Measurements from ENCODE around the gene DHX58.
"Not testable (repeated sequence)": the region's sequence is repeated elsewhere in the genome, so short reads cannot be mapped to it uniquely, and the experiment has no call there.

DHX58 gene

DNA sequence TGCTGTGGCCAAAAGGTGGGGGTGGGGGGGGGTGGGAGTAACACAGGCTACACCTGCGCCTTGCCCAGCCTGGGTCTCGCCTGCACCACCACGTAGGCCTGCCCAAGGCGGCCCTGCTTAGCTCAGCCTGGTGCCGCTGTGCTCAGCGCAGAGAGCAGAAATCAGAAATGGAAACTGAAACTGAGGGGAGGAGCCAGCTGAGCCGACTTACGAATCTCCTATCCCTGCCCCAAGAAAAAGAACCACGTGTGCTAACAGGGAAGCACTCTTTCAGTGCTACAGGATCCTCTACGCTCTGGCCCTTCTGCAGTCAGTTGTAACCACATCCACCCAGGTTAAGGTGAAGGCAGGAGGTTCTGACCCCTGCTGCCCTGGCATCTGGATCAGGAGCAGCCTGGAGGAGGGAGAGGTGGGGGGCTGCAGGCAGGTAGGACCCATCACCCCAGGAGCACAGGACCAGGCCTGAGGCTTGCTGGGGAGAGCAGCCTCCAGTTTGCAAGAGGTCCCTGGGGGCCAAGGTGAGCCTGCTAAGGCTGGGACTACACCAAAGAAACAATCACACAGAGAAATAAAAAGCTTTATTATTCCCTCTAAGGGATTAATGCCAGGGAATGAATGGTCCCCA lies at the start of gene DHX58:
DHX58 (minus strand) TSS at position 163 of the 625 bp plus-strand sequence. CDS start 822 bp downstream, outside the sequence.
- DNase-seq: peak; percentile 73

DNA sequence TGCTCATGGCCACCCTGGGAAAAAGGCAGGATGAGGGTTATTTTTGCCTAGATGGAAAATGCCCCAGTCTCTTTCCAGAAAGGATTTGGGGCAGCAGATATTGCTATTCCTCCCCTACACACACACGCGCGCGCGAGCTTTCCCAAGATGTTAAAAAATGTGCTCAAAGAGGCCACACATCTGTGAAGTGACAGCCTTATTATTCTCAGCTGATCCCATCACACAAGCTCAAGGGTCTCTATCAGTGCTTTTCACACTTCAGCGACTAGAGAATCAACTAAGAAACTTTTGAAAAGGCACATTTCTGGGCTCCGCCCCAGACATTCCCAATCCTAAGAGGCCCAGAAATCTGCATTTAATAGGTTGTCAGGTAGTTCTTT lies 48.0 kb upstream of the DHX58 start:
- DNase-seq: no peak

DNA sequence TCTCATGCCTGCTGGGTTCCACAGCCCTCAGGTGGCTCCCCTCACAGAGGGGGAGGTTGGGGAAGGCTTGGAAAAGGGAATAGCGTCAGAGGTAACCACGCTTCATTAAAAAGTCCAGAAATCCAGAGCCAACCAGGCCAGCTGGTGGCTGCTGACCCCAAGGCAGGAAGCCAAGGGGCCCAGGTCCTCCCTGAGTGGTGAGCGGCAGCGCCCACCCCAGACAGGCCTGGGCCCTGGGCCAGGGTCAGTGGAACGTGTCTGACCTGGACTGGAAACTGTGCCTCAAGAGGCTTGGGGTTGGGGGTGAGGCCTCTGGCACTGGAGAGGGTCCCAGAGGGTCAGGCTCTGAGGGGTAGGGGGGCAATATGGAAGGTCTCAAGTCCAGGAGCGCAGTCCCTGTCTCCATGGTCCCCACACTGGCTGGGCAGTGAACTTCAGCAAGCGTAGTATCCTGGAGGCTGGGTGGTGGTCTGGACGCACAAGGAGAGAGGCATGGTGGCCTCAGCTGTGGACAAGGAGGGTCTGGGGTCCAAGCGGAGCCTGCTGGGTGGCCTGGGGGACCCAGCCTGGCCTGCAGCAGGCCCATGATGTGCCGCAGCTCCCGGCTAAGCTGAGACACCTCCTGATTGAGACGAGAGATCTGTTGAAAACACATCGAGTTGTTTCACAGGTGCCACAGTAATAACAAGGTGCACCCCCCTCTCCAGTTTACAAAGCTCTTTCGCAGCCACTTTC lies 47.4 kb upstream of the DHX58 start:
- DNase-seq: no peak

DNA sequence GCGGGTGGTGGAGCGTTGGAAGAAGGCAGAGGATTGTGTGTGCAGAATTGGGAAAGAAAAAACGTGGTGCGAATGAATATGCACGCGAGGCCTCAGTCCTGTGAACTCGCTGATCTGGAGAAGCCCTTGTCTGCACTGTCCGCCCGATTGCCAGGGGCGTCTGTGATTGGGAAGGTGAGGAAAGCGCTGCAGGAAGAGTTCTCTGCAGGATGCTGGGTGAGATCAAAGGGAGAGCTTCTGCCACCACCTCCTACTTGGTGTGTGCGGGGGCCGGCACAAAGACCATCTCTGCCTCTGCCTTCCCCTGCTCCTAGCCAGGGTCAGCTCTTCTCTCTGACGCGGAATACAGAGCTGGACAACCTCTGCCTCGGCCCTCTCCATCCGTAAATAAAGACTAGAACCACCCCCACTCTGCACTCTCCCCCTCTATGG lies 43.1 kb upstream of the DHX58 start:
- no peak for DNase-seq

DNA sequence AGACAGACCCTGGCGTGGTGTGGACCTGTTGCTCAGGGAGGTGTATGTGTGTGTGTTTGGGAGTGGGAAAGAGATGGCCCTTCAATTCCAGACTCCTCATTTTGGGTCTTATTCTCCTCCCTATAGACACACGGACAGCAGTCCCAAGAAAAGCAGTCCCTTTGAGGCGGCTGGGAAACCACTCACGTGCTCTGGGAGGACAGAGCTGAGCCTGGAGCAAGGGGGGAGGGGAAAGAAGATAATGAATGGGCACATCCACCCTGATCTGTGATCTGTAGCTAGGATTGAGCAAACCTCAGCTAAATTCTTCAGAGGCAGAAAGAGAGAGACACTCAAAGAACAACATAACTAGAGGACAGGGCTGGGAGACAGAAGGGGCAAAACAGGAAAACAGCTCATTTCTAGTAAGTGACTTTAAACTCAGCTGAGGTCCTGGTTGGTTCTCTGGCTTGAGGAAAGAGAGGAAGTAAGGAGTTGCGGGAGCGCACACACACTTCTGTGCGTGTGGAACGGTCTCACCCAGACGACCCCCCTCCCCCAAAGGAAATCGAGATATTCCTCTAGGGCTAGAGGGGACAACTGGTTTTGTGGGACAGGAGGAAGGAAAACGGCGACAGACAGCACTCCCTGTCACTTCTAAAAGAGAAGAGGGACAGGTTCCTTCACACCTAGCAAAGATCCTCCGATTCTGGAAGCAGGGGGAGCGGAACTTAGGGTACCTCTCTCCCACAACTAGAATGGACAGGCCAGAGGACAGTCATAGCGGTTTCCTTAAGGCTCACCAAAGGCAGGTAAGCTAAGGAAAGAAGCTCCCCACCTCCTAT lies 41.6 kb upstream of the DHX58 start:
- DNase-seq: no peak

DNA sequence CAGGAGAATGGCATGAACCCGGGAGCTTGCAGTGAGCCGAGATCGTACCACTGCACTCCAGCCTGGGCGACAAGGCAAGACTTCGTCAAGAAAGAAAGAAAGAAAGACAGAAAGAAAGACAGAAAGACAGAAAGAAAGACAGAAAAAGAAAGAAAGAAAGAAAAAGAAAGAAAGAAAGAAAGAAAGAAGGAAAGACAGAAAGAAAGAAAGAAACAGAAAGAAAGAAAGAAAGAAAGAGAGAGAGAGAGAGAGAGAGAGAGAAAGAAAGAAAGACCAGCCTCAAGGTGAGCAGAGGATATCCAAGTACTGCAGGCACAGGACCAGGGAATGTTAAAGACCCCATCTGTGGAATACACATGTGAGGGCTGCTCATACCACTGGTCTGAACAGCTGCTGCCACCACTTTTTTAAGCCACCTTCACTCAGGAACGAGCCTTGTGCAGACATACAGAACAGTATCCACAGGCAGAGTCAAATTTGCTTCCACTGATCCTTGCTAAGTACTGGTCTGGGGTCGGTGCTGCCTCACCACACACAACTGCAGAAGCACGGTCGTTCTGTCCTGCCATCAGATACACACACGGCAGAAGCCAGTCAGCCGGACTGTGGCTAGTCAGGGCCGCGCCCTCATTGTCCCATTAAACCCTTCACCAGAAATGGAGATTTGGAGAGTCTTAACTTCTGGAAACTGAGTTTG lies 34.5 kb upstream of the DHX58 start:
- no peak for DNase-seq

DNA sequence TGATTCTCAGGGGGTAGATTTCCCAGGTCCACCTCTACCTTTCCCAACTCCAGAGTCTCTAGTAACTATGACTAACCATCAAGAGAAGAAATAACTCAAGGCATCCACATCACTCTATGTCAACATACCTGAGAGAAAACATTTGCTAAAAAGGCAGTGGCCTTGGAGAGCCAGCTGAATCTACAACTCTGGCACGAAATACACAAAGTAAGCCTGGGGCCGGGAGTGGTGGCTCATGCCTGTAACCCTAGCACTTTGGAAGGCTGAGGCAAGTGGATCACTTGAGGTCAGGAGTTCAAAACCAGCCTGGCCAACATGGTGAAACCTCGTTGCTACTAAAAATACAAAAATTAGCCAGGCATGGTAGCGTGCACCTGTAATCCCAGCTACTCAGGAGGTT lies 30.6 kb upstream of the DHX58 start:
- not testable (repeated sequence) for DNase-seq

DNA sequence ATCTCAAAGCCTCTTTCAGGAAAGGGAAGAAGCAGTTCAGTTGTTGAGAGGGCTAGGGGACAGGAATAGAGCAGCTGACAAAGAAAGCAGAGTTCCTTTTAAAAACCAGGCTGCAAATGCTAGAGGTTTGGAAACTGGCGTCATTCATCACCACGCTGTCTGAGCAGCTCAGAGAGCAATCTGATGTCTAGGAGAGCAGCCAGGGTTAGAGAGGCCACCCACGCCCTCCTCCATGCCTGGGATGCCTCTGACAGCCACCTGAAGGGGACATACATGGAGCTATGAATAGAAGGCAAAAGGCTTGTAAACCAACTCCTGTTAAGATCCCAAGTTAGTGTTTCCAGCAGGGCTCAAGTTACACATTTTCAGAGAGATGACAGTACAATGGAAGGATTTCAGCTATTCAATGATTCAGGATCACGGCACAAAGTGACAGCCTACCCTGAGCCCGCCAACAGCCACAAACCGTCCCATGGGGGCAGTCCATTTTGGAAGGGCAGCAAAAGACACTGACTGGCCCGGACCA lies 29.9 kb upstream of the DHX58 start:
- DNase-seq: peak; percentile 16

DNA sequence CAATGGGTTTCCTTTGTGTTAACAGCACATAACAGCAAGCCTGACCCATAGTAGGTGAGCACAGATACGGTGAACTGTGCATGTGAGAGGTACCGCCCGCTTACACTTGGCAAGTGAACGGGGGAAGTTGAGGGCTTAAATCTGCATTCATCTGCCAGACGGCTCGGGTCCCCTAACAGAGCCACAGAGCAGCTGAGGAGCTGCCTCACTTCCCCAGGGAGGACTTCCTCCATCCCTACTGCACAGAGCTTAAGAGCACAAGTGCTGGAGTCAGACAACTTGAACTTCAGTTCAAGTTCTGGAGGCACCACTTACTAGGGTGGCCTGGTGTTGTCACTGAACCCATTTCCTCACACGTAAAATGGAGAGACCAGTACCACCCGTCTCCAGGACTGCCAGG lies 28.9 kb upstream of the DHX58 start:
- DNase-seq: no peak

DNA sequence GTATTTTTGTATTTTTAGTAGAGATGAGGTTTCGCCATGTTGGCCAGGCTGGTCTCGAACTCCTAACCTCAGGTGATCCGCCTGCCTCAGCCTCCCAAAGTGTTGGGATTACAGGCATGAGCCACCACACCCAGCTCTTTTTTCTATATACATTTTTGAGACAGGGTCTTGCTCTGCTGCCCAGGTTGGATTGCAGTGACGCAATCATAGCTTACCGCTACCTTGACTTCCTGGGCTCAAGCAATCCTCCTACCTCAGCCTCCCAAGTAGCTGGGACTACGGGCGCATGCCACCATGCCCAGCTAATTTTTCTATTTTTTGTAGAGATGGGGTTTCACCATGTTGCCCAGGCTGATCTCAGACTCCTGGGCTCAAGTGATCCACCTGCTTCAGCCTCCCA lies 28.2 kb upstream of the DHX58 start:
- not testable (repeated sequence) for DNase-seq

DNA sequence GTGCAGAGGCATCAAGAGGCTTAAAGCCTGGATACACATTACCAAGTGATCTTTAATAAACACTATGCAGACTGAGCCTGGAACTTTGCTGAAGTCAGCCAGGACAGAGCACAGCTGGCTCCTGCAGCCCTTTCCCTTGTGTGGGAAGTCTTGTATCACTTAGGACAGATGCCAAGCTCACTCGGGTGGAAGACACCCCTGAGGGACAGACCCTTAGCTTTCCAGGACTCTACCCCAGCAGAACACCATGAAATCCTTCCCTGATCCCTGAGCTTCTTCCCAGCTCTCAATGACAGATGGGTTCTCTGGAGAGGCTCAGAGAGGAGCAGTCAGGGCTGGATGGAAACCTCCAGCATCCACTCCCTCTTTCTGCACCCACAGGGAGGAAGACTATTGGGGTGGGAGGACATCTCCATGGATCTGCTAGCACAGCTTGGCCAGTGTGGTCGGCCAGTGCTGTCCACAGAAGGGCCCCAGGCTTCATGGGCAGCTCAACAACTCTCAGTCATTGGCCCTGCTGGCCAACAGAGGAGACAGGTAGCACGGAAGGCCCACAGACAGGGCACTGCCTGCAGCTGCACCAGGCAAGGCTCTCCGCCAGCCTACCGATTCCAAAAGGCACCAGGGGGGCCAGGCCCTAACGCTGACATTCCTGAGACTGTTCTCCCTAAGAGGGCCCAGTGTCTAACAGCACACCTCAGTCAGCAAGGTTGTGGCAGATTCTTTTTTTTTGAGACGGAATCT lies 26.4 kb upstream of the DHX58 start:
- DNase-seq: no peak

DNA sequence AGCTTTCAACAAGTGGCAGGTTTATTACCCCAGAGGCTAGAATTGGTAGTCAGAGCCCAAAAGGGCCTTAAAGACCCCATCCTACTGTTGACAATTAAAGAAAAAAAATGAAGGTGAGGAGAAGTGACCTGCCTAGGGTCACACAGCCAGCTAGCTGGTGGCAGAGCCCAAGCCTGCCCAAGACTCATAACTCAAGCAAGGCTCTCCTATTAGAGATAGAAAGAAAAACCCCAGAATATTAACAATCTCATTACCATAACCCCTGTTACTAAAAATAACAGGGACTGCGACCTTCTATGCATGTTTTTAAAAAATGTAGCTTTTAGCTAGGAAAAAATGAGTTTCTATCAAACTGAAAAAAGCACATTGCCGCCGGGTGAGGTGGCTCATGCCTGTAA lies 24.1 kb upstream of the DHX58 start:
- DNase-seq: no peak

DNA sequence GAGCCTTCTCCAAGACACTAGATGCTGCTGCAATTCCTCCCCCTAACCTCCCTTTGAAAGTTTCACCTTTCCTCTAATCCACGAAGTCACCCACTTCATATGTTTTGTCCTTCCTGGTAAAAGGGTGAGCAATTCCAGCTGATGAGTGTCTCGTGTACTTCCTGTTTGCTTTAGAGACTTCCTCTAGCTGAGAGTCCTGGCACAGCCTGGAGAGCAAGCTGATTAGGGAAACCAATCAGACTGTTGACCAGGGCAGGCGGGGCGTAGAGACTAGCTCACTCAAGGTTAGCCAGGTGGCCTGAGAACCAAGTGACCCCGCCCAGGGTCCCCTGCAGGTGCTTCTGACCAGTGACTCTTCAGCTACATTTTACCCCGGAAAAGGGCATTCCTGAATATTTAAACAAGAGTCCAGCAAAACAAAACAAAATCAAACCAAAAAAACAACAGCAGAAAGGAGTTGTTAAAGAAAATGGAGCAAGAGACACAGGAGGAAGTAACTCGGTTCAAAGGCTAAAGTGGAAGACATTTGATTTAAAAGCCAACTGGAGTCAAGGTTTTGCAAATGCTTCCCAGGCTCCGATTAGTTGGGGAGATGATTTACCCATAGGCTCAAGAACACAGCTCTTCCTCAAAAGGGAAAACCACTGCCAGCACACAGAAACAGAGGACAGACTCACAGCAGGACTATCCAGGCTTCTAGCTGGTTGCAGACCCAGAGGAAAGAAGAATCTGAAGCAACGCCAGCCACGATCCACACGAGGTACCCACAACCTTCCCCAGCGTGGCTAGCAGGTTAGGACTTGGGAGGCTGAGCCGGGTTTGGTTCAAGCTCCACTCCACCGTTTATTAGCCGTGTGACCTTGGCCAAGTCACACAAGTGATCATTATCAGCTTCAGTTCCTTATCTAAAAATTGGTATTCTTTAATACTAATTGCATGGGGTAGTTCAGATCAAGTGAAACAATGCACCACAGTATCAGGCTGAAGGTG lies 23.4 kb upstream of the DHX58 start:
- DNase-seq: no peak

DNA sequence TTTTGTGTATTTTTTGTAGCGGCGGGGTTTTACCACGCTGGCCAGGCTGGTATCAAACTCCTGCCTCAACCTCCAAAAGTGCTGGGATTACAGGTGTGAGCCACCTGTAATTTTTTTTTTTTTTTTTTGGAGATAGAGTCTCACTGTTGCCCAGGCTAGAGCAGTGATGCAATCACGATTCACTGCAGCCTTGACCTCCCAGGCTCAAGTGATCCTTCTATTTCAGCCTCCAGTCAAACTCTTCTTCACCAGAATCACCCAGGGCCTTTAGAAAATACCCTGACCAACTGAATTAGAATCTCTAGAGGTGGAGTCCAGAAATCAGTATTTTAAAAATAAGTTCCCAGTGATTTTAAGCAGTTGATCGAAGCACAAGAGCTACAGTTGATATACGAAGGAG lies 22.6 kb upstream of the DHX58 start:
- no peak for DNase-seq

DNA sequence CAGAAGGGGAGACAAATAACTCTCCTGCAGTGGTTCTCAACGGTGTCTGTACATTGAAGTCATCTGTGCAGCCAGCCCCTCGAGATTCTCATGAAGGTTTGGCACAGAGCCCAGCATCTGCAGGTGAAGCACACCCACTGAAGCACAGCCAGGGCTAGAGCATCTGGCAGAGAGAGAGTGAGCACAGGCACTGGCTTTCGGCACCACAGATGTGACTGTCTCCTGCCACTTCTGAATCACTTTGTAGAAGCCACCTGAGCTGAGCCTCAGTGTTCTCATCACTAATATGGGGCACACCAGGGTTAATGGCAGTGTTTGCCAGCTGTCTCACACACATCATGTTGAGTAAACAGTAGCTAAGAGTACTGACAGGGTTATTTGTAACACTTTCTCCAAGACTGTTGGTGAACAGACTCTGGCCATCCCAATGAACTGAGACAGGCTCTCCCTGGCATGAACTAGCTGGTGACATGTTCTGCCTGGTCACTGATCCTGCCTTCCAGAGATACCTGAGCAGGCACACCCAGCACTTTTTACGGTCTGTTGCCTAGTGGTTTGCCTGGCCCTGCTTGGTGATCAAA lies 21.0 kb upstream of the DHX58 start:
- DNase-seq: no peak

DNA sequence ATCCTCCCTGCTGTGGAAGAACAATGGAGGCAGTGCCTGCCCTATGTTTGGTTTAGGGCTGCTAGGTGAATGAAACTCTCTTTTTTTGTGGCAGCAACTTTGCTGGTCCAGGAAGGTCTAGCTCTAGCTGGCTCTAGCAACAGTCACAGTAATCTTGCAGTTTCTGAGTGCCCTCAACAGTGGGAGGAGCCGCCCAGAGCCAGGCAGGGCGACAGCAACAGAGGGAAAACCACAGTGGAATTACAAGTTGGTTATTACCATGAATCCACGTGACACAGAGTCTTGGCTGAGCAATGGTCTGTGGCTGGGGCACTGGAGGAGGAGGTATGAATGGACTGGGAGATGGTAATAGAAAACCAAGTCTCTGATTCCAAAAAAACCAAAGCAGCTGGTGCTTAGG lies 20.4 kb upstream of the DHX58 start:
- DNase-seq: peak; percentile 69

DNA sequence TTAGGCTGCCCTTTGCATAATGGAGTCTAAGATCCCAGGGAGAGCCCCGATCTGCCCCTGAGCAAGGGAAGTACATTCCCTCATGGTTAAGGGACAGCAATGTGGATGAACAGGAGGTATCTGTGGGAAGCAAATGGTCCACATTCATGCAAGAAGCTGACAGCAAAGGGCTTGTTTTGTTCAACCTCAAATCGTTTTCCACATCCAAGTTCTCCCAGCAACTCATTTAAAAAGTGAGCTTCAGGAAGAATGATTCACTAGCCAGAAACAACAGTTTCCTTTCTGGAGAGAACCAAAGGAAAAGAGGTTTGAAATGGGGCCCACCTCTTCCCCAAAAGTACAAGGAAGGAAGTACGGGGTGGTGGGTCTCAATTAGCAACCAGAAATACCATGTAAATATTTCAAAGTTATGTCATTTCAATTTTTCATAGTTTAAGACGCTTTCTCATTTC lies 19.5 kb upstream of the DHX58 start:
- DNase-seq: no peak

DNA sequence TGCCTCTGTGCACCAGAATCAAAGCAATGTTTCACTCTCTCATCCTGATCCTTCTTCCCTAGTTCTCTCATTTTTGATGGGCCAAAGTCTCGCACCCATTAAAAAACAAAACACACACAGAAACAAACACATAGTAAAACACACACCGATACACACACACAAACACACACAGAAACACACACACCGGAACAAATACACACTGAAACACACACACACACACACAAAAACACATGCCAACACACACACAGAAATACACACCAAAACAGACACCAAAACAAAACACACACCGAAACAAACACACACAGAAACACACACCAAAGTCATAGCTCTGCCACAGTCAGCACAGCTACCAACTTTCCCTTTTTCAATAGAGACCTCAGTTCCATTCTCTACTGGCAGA lies 18.7 kb upstream of the DHX58 start:
- no peak for DNase-seq

DNA sequence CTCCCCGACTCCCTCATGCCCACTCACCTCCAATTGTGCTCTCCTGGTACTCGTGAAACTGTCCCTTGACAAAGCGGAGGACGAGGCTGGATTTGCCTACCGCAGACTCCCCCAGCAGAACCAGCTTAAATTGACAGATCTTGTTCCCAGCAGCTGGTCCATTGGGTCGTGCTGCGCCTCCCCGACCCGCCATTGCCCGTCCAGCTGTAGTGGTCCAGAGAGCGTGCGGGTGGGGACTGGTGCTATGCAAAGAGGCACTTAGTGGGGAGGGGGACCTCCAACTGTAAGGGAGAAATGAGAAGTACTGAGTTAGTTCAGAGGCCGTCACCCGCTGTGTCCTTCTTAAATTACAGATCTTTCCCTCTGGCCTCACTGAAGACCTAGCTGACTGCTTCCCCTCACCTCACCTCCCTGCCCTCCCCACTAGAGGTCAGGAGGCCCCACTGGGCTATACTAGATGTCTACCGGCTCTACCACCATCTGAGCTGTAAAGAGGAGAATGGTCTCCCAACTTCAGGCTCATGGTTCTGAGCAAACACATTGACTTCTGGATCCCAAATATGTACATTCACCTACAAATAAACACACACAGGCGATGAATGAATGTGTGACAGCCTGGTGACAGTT lies 17.9 kb upstream of the DHX58 start:
- DNase-seq: no peak
